Panc1 (cell line): ENCODE results near the gene COX7B2.

Source experiments
- POLR2AphosphoS5 ChIP-seq: IDR thresholded peaks from 2 replicates; pipeline ENCODE4 v1.6.1; 2012; ENCODE audit warnings: mild to moderate bottlenecking, low read depth, low read length, moderate library complexity
- TF ChIP-seq, protein P1 (sequence below): fragments of 450-650 bp; IDR thresholded peaks from 2 replicates; pipeline ENCODE4 v1.5.1; 2017; ENCODE audit warnings: mild to moderate bottlenecking
- TF ChIP-seq, protein P2 (sequence below), 2 experiments: IDR thresholded peaks; 2 replicates each; pipeline ENCODE4 v1.6.1; 2011 to 2012; ENCODE audit warnings: low read depth in 2 of 2, control low read depth in 1 of 2, low read length in 1 of 2, mild to moderate bottlenecking in 1 of 2, moderate library complexity in 1 of 2; ENCODE audit not compliant: insufficient read depth in 1 of 2

DNA sequence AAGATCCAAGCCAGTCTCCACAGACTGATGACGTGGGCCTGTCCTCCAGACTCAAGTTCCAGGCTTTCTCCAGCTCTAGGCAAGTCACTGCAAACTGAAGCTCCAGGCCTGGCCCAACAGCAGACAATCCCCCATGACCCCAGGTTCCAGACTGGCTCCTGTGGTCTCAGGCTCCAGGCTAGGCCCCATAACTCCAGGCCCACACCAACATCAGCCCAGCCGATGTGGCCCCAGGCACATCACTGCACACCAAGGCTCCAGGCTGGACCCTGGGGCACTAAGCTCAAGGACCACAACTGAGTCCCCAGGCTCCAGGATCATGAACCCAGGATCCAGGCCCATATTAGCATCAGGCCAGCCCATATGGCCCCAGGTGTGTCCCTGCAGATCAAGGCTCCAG, 143.6 kb downstream of the COX7B2 start:
- TF ChIP-seq, protein P1, sequence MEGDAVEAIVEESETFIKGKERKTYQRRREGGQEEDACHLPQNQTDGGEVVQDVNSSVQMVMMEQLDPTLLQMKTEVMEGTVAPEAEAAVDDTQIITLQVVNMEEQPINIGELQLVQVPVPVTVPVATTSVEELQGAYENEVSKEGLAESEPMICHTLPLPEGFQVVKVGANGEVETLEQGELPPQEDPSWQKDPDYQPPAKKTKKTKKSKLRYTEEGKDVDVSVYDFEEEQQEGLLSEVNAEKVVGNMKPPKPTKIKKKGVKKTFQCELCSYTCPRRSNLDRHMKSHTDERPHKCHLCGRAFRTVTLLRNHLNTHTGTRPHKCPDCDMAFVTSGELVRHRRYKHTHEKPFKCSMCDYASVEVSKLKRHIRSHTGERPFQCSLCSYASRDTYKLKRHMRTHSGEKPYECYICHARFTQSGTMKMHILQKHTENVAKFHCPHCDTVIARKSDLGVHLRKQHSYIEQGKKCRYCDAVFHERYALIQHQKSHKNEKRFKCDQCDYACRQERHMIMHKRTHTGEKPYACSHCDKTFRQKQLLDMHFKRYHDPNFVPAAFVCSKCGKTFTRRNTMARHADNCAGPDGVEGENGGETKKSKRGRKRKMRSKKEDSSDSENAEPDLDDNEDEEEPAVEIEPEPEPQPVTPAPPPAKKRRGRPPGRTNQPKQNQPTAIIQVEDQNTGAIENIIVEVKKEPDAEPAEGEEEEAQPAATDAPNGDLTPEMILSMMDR = no peak
- TF ChIP-seq POLR2AphosphoS5 = no peak
- TF ChIP-seq, protein P2, sequence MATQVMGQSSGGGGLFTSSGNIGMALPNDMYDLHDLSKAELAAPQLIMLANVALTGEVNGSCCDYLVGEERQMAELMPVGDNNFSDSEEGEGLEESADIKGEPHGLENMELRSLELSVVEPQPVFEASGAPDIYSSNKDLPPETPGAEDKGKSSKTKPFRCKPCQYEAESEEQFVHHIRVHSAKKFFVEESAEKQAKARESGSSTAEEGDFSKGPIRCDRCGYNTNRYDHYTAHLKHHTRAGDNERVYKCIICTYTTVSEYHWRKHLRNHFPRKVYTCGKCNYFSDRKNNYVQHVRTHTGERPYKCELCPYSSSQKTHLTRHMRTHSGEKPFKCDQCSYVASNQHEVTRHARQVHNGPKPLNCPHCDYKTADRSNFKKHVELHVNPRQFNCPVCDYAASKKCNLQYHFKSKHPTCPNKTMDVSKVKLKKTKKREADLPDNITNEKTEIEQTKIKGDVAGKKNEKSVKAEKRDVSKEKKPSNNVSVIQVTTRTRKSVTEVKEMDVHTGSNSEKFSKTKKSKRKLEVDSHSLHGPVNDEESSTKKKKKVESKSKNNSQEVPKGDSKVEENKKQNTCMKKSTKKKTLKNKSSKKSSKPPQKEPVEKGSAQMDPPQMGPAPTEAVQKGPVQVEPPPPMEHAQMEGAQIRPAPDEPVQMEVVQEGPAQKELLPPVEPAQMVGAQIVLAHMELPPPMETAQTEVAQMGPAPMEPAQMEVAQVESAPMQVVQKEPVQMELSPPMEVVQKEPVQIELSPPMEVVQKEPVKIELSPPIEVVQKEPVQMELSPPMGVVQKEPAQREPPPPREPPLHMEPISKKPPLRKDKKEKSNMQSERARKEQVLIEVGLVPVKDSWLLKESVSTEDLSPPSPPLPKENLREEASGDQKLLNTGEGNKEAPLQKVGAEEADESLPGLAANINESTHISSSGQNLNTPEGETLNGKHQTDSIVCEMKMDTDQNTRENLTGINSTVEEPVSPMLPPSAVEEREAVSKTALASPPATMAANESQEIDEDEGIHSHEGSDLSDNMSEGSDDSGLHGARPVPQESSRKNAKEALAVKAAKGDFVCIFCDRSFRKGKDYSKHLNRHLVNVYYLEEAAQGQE (IDR thresholded peaks at IDR 0.05; ENCODE audit: insufficient read depth in 1 of 2, low read depth in 2 of 2, low read length in 1 of 2) = no peak
